Activated CD8-positive, alpha-beta memory T cell treated with anti-CD3 and anti-CD28 coated beads, Interleukin-2, amount 50 U/mL, for 24 hours (primary cell): ENCODE data around the gene ZFYVE26.

ENCODE experiments used
- DNase-seq: peaks from one replicate; pipeline ENCODE4 v3.0.0-alpha.2; 2020; ENCODE audit errors: extremely low read depth

Gene ZFYVE26

DNA sequence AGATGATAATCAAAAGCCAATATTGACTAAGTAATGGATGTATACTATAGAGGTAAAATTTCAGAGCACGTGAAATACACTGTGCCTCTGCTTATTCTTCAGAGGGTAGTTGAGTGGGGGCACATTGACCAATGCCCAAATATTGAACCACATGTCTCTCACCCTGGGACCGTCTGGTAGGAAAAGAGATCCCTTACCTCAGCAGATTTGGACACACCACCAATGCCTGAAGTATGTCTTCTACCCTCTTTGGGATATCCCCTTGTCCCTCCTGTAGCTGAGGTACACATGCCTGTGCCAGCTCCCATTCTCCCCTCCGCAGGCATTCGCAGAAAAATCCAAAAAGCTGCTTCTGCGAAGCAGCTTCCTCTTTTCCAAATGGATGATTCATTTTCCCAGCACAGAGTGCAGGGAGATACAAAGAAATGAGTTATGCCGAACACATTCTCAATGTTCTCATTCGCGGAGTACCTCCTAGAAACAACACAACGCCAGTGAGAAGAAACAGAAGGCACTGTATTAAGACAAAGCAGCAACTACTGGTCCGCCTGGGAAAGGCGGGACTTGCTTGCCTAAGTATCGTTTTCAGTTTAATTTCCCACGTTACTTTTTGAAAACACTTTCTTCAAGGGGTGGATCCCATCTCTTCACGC, 691 bp downstream of the ZFYVE26 start:
- DNase-seq = no peak

DNA sequence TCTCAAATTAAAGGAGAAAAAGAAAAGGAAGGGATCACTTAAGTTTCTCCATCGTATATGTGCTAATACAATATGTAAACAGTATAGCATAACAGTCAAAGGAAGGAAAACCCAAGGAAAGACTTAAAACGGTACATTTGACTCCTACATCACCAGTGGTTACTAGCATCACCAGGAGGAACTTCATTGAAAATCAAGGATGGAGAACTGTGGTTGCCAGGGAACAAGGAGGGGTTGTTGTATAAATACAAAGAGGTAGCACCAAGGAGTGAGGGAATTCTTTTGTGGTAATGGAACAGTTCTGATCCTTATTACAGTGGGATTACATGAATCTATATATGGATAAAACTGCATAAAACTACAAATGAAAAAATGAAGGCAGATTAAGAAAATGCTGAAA, 1.6 kb downstream of the ZFYVE26 start:
- DNase-seq = no peak

DNA sequence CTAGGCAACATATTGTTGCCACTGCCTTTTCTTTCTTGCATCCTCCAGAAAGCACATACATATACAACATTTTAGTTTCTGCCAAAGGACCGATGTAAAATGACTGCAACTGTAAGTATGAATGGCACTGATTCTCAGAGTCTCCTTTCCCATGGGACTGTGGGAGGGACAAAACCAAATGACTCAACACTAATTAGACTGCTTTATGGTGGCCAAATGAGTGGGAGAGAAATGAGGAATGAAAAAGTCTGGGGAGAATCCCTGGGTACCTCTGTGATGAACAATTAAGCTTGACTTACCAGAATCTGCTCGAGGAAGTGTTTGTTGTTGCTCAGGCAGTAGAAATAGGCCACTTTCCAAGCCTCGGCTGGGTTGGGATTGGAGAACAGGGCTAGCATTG, 10.1 kb downstream of the ZFYVE26 start:
- no peak for DNase-seq

DNA sequence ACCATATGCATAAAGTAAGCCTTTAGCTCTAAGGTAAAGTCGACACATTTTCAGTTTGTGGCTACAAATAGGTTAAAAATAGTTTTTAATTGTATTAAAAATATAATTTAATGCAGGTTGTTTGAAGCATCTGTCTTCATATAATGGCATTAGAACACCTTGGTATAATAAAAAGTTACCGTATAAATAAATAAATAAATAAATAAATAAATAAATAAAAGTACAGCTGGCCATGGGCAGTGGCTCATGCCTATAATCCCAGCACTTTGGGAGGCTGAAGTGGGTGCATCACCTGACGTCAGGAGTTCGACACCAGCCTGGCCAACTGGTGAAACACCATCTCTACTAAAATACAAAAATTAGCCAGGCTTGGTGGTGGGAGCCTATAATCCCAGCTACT, 15.6 kb downstream of the ZFYVE26 start:
- DNase-seq = no peak

DNA sequence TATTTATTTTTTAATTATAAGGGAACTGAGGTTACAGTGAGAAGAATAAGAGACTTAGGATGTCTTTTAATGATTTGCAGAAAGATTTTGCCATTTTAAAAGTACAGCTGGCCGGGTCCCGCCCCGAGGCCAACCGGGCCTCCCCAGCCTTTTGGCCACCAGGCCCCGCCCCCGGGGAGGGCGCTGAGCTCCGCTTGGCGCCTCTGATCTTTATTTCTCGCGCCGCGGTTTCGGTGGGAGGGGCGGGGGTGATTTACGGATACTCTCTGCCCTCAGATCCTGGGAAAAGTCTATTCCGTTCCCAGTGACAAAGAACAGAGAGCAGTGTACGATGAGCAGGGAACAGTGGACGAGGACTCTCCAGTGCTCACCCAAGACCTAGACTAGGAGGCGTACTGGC, 17.7 kb downstream of the ZFYVE26 start:
- no peak for DNase-seq

DNA sequence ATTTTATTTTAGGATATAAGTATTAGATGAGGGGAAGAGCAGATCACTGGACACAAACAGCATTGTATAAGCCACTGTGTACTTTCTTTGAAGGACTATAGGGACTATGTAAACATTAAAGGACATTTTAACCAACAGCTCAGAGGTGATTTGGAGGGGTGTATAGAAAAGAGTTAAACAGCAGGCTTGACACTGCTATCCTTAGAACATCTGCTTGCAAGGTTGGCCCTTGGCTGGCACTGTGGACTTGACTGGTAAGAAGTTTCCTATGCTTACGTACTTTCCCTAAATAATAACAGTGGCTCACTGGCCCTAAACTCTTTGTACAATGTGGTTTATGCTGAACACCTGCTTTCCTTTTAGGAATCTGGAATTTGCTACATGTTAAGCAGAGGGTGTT, 28.7 kb downstream of the ZFYVE26 start:
- no peak for DNase-seq

DNA sequence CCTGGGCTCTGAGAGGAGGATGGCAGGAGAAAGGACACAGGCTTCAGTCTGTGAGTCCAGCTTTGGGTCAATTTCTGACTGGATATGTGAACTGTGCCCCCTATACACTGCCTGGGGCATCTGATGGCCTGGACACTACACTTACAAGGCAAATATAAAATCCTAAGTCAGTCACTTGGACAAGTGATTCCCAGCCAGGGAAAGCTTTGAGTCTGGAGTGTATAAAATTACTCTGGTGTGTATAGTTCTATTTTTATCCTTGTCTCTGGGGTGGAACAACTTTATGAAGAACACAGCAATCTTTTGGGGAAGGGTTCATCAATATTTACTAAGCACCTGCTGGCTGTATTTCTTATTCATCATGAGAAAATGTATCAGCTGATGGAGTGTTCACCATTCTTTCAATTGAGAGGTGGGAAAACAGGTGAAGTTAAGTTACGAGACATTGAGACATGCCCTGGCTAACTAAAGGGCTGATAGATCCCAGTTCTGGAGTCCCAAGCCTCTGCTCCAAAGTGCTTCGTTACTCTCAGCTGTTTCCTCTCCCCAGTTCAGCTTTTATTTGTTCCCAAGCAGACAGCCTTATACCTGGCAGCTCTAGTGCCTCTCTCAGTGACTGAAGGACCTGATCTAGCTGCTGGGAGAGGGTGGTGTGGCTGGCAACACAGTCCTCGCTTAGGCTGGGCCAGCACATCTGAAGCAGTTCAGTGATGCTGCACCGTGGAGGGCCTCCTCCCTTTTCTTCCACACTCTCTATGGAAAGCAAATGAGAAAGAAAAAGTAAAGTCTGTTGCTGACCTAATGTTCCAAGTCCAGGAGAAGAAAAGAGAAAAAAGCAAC, 30.9 kb downstream of the ZFYVE26 start:
- no peak for DNase-seq

DNA sequence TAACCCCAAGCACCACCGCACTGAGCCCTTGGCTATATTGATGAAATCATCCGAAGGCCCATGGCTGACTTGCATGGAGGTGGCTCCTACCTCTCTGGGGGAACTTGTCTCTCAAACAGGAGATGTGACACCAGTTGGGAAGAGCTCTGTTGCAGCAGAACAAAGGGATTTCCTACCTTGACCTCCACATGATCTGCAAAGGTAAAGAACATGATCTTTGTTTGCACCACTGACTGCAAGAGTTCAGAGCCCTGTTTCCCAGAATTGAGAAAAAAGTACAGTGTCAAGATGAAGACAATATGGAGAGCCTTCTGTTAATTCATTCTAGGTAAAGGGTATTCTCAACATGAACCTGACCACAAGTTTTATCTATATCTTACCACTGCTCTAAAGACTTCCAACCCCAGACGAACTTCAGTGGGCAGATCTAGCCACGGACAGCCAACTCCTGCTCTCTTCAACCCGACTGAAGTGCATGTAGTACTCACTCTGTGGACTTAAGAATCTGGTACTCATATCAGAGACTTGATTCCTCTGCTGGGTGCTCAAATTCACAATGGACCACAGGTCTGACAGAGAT, 32.1 kb downstream of the ZFYVE26 start:
- no peak for DNase-seq

DNA sequence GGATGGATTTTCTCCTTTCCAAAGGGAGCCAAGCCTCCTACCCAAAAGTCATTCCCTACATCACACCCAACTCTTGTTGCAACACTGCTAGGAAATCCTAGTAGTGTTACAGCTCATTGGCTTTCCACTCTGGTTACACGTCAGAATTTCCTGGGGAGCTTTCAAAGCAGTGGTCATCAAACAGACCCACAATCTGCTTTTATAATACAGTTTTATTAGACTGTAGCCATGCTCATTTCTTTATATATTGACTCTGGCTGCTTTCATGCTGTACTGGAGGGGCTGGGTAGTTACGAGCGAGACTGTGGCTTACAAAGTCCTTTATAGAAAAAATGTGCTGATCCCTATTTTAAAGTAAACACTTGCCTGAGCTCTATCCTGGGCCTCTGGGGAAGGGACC, 34.3 kb downstream of the ZFYVE26 start:
- no peak for DNase-seq

DNA sequence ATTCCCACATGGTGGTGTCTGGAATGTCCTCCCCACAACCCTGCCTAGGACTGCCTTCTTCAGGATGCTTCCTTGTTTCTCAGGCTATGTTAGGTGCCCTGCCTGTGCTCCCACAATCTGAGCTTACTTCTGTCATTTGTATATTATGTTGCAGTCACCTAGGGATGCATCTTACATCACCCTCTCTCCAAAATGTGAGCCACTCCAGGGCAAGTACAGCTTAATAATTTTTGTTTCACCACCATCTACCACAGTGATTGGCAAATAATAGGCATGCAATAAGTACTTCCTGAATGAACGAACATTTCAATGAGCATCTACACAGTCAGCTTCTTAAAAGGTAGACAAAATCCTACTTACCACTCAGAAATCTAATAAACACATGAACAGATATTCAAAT, 37.6 kb downstream of the ZFYVE26 start:
- no peak for DNase-seq

DNA sequence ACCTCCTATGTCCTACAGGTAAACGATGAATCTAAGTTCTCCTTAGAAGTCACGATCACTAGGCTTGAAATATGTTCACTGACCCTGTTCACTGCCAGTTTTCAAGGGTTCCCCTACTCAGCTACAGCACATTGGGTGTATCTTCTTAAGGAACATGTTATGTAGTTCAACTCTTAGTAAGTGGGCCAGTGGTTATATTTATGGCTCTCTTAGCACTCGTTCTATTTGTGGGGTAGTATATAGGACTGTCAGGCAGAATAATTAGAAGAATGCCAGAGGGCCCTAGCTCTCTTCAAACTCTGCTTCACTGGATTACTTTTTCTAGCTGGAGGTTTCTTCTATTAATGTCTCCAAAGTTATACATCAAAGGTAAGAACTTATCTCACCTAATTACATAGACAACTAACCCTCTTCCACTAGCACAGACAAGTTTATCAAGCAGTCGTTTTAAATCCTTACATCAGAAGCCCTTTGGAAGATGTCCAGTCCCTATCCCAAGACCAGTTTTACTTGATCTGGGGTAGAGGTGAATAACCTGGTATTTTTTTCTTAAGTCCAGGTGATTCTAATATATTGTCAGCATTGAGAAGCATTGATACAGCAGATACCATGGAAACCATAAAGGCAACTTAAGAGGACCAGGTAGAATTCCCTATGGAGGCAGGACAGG, 39.6 kb downstream of the ZFYVE26 start:
- no peak for DNase-seq

DNA sequence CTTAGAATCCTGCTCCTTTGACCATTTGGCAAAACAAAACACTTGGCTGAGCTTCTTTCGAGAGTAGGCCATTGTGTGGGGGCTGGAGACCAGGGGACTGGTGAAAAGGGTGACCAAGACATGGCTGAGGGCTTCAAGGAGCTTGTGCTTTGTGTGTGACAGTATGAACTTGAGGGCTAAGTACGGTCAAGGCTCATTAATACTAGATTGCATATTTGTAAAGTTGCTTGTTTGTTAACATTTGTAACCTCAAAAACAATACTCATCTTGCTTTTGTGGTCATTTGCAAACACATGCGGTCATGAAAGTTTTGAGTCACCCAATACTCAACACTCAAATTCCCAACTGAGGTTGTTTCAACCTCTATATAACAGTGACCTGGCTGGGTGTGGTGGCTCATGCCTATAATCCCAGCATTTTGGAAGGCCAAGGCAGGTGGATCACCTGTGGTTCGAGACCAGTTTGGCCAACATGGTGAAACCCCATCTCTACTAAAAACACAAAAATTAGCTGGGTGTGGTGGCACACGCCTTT, 42.5 kb downstream of the ZFYVE26 start:
- DNase-seq = no peak

DNA sequence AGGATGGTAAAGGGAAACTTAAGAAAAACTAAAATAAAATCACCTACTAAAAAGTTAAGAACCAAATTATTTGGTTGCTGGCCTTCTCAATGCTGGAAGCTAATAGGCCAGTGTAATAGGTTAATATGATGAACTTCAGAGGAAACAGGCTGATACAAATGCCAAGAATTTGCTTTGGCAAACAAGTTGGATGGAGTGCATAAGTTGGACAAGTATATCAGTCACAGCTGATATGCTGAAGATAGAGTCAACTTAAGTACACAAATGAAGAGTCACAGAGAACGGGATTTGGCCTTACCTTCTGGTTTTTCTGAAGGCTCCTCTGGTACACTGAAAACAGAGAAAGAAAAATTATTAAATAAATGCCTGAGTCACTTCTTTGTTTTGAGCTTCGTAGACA, 48.2 kb downstream of the ZFYVE26 start:
- DNase-seq = no peak

DNA sequence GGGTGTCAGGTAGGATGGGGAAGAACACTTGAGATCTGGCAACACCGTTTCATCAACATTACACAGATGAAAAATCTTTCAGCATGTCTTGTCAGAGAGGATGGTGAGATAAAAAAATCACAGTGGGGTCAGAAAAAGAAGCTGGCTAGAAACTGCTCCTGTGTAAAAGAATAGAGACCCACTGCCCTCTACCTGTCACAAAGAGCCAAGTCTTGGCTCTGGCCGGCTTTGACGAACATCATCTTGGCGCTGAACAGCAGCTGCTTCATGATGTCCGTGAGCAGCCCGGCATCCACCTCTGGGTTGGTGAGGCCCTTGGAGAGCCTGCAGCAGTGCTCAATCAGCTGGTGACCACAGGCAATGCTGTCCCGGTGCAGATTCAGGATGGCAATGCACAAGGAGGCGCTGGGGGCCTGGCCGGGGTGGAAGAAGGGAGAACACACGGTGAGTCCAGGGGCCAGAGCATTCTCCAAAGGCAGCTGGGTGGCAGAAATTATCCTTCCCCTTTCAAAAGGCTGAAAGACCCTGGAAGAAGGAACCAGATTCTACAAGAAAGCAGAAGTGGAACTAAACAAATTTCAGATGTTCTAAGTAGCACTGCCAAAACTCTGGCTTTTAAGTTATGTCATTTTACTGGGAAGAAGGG, 50.2 kb downstream of the ZFYVE26 start:
- DNase-seq = no peak

DNA sequence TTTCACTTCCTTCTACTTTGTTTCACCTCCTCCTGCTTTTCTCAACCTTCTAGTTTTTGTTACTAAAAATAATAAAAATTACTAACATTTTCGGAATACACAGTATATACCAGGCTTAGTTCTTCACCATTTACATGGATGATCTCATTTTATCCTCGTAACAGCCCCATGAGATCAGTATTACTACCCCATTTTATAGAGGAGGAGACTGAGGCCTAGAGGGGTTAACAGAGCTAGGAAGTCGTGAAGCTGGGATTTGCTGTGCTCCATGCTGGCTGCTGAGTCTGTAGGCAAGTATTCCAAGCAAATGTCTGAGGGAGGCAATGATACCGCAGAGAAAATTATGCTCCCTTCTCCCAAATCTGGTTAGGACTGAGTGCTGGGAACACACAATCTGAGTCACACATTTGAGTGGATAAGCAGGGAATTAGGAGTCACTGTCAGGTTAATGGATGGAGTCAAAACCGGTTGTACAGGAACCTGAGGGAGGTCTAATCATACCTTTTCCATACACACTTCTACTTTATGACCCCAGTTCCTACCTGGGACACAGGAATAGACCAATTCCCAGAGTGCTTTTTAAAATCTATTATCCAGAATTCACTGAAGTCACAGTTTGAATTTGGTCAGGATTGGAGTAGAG, 51.1 kb downstream of the ZFYVE26 start:
- no peak for DNase-seq

DNA sequence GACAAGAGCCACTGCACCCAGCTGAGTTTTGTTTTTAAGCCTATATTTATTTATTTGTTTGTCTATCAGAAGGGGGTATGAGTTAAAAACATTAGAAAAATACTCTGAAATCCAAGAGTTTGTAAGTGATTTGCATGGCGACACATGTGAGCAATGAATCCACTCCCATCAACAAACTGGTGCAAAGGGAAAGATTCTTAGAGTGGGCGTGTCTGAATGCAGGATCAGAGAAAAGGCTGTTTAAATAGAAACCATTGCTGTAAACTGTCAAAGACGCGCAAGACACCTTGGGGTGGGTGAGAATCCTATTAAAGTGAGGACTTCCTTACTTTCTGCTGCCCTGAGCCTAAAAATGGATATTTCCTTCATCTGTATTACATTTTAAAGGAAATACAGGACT, 51.9 kb downstream of the ZFYVE26 start:
- no peak for DNase-seq

DNA sequence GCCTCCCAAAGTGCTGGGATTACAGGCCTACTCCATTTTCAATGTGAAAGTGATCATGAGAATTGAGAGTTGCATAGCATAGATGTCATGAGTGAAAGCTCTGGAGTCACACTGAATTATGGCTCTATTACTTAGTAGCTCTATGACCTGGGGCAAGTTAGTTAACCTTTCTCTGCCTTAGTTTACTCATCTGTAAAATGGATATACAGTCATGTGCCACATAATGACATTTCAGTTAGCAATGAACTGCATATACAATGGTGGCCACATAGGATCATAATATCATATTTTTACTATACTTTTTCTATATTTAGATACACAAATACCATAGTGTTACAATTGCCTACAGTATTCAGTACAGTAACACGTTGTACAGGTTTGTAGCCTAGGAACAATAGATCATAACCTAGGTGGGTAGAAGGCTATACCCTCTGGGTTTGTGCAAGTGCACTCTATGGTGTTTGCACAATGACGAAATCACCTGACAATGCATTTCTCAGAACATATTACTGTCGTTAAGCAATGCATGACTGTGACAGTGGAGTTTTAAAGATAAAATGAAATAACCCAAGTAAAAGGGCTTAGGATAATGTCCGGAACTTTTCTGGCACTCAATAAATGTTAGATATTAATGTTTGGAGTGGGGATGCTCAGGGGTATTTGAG, 53.1 kb downstream of the ZFYVE26 start:
- DNase-seq = no peak

DNA sequence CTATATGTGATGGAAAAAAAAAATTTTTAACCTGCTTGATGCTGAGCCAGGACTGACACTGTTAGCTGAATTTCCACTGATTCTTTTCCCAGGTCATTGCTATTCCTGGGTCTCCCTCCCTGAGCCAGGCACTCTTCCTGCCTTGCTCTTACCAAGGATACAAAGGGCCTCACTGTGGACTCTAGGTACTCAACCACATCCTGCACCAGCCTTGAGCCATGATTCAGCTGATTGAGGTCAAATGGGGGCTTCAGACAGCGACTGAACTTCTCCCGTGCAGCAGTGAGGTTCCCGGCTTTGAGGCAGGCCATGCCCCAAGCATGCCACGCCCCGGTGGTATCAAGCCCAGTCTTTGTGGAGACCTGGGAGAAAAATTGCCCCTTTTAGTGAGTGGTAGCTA, 54.3 kb downstream of the ZFYVE26 start:
- no peak for DNase-seq

DNA sequence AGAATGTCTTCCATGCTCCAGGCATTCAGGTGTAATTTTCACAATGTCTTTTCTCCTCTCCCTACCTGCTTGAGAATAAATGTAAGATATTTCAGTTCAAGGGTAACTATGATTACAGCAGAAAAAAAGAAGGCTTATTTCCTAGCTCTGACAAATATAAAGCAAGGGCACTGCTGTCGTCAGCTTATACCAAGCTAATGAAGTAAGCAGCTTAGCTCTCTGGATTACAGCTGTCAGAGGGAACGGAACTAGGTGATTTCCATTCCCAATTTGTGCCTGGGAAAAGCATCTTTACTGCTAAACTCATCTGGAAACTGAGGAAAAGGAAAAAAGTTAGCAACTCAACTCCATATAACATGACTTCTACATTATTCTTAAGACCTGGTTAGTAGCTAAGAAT, 56.5 kb downstream of the ZFYVE26 start:
- no peak for DNase-seq

DNA sequence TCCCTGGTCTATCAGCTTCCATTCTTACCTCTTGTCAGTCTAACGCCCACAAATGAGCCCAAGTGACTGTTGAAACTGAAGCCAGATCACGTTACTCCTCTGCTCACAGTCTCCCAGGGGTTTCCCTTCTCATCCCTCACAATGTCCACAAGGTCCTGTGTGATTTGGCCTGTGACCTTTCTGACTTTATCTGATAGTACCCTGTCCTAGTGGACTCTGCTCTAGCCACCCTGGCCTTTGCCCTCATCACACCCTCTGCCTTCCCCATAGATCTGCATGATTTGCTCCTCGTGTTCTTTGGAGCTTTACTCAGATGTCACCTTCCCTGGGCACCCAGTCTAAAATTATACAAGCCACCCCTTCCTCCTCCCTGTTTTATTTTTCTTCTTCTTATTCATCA, 59.2 kb downstream of the ZFYVE26 start:
- no peak for DNase-seq

DNA sequence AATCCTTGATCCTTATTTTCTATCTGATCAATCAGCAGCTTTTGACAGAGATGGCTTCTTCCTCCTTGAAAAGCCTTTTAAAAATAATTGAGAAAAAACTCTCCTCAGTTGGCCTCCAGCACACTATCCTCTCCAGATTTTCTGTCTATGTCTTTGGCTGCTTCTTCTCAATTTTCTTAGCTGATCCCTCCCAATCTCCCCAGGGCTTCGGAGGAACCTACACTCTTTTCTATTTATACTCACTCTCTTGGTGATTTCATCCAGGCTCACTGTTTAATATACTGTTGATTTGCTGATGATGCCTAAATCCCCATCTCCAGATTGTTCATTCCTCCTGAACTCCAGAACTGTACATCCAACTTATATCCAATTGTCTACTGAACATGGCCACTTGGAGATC, 59.9 kb downstream of the ZFYVE26 start:
- no peak for DNase-seq
